ENCODE measurements around the gene SYCN.

The SYCN gene

GRCh38 chr19:39155741-39156140 is 48.3 kb downstream of the SYCN start:
- DNase-seq (ENCODE audit: low spot score): no peak

- no peak for DNase-seq (ENCODE audit: low spot score)
Observed at GRCh38 chr19:39155114-39155700, 48.9 kb downstream of the SYCN start.

- DNase-seq (ENCODE audit: low spot score): no peak
Observed at GRCh38 chr19:39154629-39155100, 49.4 kb downstream of the SYCN start.

- DNase-seq (ENCODE audit: low spot score): no peak
Observed at GRCh38 chr19:39154100-39154628, 49.9 kb downstream of the SYCN start.

All from D341Med (cell line).